Measurements from ENCODE around the gene BLID. TPM values are rescaled to one million over a fixed set of nuclear protein-coding genes. Genes with fewer than 3 reads are reported as not detected.

The BLID gene
- total RNA-seq, 6 experiments from 2014 or later: 0.85 to 1.6 (median 1.2) TPM

GRCh38 chr11:122100037-122100755 lies 15.8 kb downstream of the BLID start:
- Mint-ChIP-seq H3K4me1 (ENCODE audit: low read depth) (peaks cover 9% of the 10 kb centered on the region), H3K4me3 (no peak overlapping the region), H3K36me3 (ENCODE audit: low read depth) (peaks cover 63% of the 10 kb centered on the region), H3K9me3 (no peaks in the 10 kb centered on the region), H3K27ac (no peak overlapping the region), H3K27me3 (ENCODE audit: insufficient read depth) (peaks cover 36% of the 10 kb centered on the region)
- TF ChIP-seq CTCF (IDR thresholded peaks at IDR 0.05): no peak
- DNase-seq: peak; percentile 72

DNA sequence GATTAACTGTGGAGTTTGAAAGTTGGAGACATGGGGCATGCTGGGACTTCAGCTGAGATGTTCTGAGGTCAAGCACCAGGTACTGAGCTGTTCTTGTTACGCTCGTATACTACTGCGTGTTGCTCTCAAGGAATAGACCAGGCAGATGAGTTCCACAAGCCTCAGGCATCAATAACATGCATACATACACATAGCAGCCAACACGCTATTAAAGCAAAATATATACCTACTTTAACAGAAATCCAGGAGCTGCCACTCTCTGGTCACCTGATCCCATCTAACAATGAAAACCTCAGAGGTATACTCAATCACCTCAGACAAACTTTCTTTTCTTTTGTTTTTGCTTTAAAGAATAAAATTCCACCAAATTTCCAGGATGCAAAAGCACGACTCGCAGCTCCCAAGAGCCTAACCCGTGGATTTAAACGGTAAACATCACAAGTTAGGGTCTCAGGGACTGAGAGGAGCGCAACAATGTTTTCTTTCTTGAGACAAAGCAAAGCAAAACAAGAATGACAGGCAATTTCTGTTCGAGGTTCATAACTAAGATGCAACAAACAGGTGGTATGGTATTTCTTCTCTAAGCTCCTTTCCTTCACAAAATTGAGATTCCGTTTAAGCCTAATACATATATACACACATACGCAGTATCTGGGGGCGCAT lies 16.5 kb downstream of the BLID start:
- Mint-ChIP-seq H3K27me3 (ENCODE audit: insufficient read depth) (peaks cover 35% of the 10 kb centered on the region), H3K9me3 (no peaks in the 10 kb centered on the region), H3K36me3 (ENCODE audit: low read depth) (peaks cover 64% of the 10 kb centered on the region), H3K4me3 (no peak overlapping the region), H3K4me1 (ENCODE audit: low read depth) (peaks cover 16% of the 10 kb centered on the region), H3K27ac (no peak overlapping the region)
- DNase-seq: peak; percentile 69
- TF ChIP-seq CTCF (IDR thresholded peaks at IDR 0.05): no peak

- Mint-ChIP-seq H3K9me3 (no peaks in the 10 kb centered on the region), H3K36me3 (ENCODE audit: low read depth) (peaks cover 68% of the 10 kb centered on the region), H3K4me3 (no peak overlapping the region), H3K27me3 (ENCODE audit: insufficient read depth) (peaks cover 32% of the 10 kb centered on the region), H3K4me1 (ENCODE audit: low read depth) (peaks cover 27% of the 10 kb centered on the region), H3K27ac (no peak overlapping the region)
- TF ChIP-seq CTCF (IDR thresholded peaks at IDR 0.05): no peak
- DNase-seq: no peak
Measured at GRCh38 chr11:122098261-122098980, 17.6 kb downstream of the BLID start.

DNA sequence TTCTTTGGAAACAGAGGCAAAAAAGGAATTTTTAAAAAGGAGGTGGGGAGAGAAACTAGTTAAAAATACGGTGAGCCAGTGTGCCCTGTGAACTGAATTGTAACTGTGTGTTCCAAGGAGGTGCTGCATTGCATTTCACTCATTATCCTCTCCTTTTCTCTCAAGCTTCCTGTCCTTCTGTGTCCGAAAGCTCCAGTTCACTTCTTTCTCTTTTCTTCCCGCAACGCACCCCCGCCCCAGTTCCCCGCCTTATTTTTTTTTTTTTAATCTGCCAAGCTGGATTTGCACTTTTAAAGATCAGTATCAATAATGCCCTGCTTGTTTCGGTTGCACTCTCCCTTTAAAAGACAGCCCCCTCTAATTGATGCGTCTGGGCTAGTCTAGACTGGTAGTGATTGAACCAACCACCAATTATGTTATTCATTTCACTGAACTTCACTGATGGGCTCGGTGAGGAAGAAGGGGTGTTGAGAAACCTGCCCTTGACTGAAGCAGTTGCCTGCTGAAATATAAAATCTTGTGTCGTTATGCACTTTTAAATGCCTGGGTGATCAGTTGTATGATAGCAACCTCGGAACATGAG lies 18.5 kb downstream of the BLID start:
- Mint-ChIP-seq H3K4me3 (no peak overlapping the region), H3K27me3 (ENCODE audit: insufficient read depth) (peaks cover 32% of the 10 kb centered on the region), H3K36me3 (ENCODE audit: low read depth) (peaks cover 77% of the 10 kb centered on the region), H3K9me3 (no peaks in the 10 kb centered on the region), H3K4me1 (ENCODE audit: low read depth) (peaks cover 36% of the 10 kb centered on the region), H3K27ac (no peak overlapping the region)
- peak; percentile 54 for DNase-seq
- no peak for TF ChIP-seq CTCF (IDR thresholded peaks at IDR 0.05)

- peaks cover 46% of the 10 kb centered on the region for H3K4me1 Mint-ChIP-seq (ENCODE audit: low read depth)
- H3K4me3 Mint-ChIP-seq: no peak overlapping the region
- no peak for DNase-seq
- peaks cover 33% of the 10 kb centered on the region for H3K27me3 Mint-ChIP-seq (ENCODE audit: insufficient read depth)
- H3K27ac Mint-ChIP-seq: no peak overlapping the region
- H3K9me3 Mint-ChIP-seq: no peaks in the 10 kb centered on the region
- no peak for TF ChIP-seq CTCF (IDR thresholded peaks at IDR 0.05)
- peaks cover 87% of the 10 kb centered on the region for H3K36me3 Mint-ChIP-seq (ENCODE audit: low read depth)
Measured at GRCh38 chr11:122096272-122097112, 19.5 kb downstream of the BLID start.

Data from HFFc6 (cell line).